GM21529 (cell line): ENCODE measurements around the gene CTBP2.

ENCODE experiments used
- ATAC-seq: cut with Tn5 transposase; IDR thresholded peaks from one replicate; pipeline ENCODE4 v1.9.1; 2021; ENCODE audit not compliant: unreplicated experiment

The CTBP2 gene

GRCh38 chr10:125111118-125111727, 49.1 kb downstream of the CTBP2 start:
- ATAC-seq = no peak

GRCh38 chr10:125107965-125108580, 52.3 kb downstream of the CTBP2 start:
- no peak for ATAC-seq

GRCh38 chr10:125107166-125107949, 53.0 kb downstream of the CTBP2 start:
- no peak for ATAC-seq

GRCh38 chr10:125106586-125106985, 53.8 kb downstream of the CTBP2 start:
- ATAC-seq = no peak

- no peak for ATAC-seq
These were observed 54.6 kb downstream of the CTBP2 start for GRCh38 chr10:125105706-125106255.

- no peak for ATAC-seq
These were observed 55.2 kb downstream of the CTBP2 start for GRCh38 chr10:125105155-125105554.

GRCh38 chr10:125104559-125104958, 55.8 kb downstream of the CTBP2 start:
- ATAC-seq = no peak

- ATAC-seq = no peak
These were observed 56.4 kb downstream of the CTBP2 start for GRCh38 chr10:125103924-125104323.

- no peak for ATAC-seq
These were observed 56.9 kb downstream of the CTBP2 start for GRCh38 chr10:125103466-125103865.

- no peak for ATAC-seq
These were observed 57.5 kb downstream of the CTBP2 start for GRCh38 chr10:125102821-125103220.

- ATAC-seq = no peak
These were observed 58.1 kb downstream of the CTBP2 start for GRCh38 chr10:125102246-125102645.

- ATAC-seq = no peak
These were observed 58.8 kb downstream of the CTBP2 start for GRCh38 chr10:125101581-125101980.

GRCh38 chr10:125101049-125101448, 59.3 kb downstream of the CTBP2 start:
- ATAC-seq = no peak

- ATAC-seq = no peak
These were observed 62.8 kb downstream of the CTBP2 start for GRCh38 chr10:125097409-125098070.

GRCh38 chr10:125096975-125097374, 63.4 kb downstream of the CTBP2 start:
- ATAC-seq = no peak

- ATAC-seq = no peak
These were observed 64.0 kb downstream of the CTBP2 start for GRCh38 chr10:125096371-125096770.

- no peak for ATAC-seq
These were observed 64.6 kb downstream of the CTBP2 start for GRCh38 chr10:125095776-125096175.

GRCh38 chr10:125095228-125095627, 65.1 kb downstream of the CTBP2 start:
- ATAC-seq = no peak

GRCh38 chr10:125094806-125095205, 65.6 kb downstream of the CTBP2 start:
- no peak for ATAC-seq

- ATAC-seq = no peak
These were observed 66.2 kb downstream of the CTBP2 start for GRCh38 chr10:125093974-125094705.
